Activated naive CD8-positive, alpha-beta T cell (primary cell): Measurements from ENCODE around the gene AS3MT.

Experiments used
- H3K27ac Mint-ChIP-seq: one replicate; pipeline ENCODE4 v1.8.0; 2021; ENCODE audit warnings: mixed read lengths
- H3K27me3 Mint-ChIP-seq: one replicate; pipeline ENCODE4 v1.8.0; 2021; ENCODE audit warnings: mixed read lengths
- H3K36me3 Mint-ChIP-seq: one replicate; pipeline ENCODE4 v1.8.0; 2021; ENCODE audit warnings: mixed read lengths
- H3K4me1 Mint-ChIP-seq: one replicate; pipeline ENCODE4 v1.8.0; 2021; ENCODE audit warnings: low read depth, mixed read lengths
- H3K4me3 Mint-ChIP-seq: one replicate; pipeline ENCODE4 v1.8.0; 2021; ENCODE audit warnings: mild to moderate bottlenecking, mixed read lengths
- H3K9me3 Mint-ChIP-seq: one replicate; pipeline ENCODE4 v1.8.0; 2021; ENCODE audit warnings: low read depth, mixed read lengths

The AS3MT gene

DNA sequence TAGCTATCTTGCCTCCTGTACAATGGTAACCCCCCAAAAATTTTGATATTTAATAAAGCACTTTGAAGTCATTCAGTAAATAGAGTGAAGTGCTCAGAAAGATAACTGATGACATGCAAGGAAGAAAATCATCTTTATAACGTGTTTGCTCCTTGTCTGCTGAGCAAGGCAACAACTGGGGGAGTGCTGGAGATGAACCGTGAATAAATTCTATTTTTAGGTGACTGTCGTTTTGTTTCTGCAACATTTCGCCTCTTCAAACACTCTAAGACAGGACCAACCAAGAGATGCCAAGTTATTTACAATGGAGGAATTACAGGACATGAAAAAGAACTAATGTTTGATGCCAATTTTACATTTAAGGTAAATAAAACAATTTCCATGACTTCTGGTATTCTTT, 9.4 kb downstream of the AS3MT start:
- no peaks in the 10 kb centered on the region for H3K4me1 Mint-ChIP-seq

GRCh38 chr10:102880256-102880655, 11.0 kb downstream of the AS3MT start:
- Mint-ChIP-seq H3K27me3 (no peaks in the 10 kb centered on the region), H3K4me3 (no peak overlapping the region), H3K36me3 (peaks cover 3% of the 10 kb centered on the region), H3K4me1 (no peaks in the 10 kb centered on the region), H3K27ac (no peak overlapping the region), H3K9me3 (no peaks in the 10 kb centered on the region)

More for the DNA sequence above, 9.4 kb downstream of the AS3MT start:
- Mint-ChIP-seq H3K4me3 (no peak overlapping the region), H3K27ac (no peak overlapping the region), H3K27me3 (no peaks in the 10 kb centered on the region), H3K9me3 (no peaks in the 10 kb centered on the region), H3K36me3 (peaks cover 7% of the 10 kb centered on the region)

DNA sequence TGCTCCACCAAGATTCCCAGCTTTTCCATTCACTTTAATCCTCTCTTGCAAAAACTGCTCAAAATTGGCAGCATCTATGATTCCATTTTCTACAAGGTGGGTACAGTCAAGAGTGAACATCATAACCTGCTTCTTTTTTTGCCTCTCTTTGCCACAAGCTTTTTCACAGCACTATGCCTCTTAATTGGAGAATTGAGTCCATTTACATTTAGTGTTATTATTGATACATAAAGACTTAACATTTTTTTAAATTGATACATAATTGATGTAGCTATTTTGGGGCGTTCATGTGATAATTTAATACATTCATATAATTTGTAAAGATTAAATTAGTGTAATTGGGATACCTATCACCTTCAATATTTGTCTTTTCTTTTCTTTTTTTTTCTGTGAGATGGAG, 18.8 kb downstream of the AS3MT start:
- H3K27ac Mint-ChIP-seq: no peak overlapping the region
- no peak overlapping the region for H3K4me3 Mint-ChIP-seq
- peaks cover 3% of the 10 kb centered on the region for H3K36me3 Mint-ChIP-seq
- no peaks in the 10 kb centered on the region for H3K9me3 Mint-ChIP-seq
- H3K27me3 Mint-ChIP-seq: no peaks in the 10 kb centered on the region
- H3K4me1 Mint-ChIP-seq: no peaks in the 10 kb centered on the region

- no peak overlapping the region for H3K4me3 Mint-ChIP-seq
- H3K9me3 Mint-ChIP-seq: no peaks in the 10 kb centered on the region
- H3K27me3 Mint-ChIP-seq: no peaks in the 10 kb centered on the region
- no peaks in the 10 kb centered on the region for H3K4me1 Mint-ChIP-seq
- H3K36me3 Mint-ChIP-seq: peaks cover 5% of the 10 kb centered on the region
- no peak overlapping the region for H3K27ac Mint-ChIP-seq
These were observed 25.4 kb downstream of the AS3MT start for GRCh38 chr10:102894466-102895213.

GRCh38 chr10:102900006-102900405, 30.7 kb downstream of the AS3MT start:
- Mint-ChIP-seq H3K9me3 (no peaks in the 10 kb centered on the region), H3K36me3 (no peaks in the 10 kb centered on the region), H3K4me3 (no peak overlapping the region), H3K27me3 (no peaks in the 10 kb centered on the region), H3K4me1 (no peaks in the 10 kb centered on the region), H3K27ac (no peak overlapping the region)

GRCh38 chr10:102904346-102904745, 35.1 kb downstream of the AS3MT start:
- Mint-ChIP-seq H3K4me1 (no peaks in the 10 kb centered on the region), H3K27me3 (no peaks in the 10 kb centered on the region), H3K27ac (no peak overlapping the region), H3K9me3 (no peaks in the 10 kb centered on the region), H3K4me3 (no peak overlapping the region), H3K36me3 (no peaks in the 10 kb centered on the region)

DNA sequence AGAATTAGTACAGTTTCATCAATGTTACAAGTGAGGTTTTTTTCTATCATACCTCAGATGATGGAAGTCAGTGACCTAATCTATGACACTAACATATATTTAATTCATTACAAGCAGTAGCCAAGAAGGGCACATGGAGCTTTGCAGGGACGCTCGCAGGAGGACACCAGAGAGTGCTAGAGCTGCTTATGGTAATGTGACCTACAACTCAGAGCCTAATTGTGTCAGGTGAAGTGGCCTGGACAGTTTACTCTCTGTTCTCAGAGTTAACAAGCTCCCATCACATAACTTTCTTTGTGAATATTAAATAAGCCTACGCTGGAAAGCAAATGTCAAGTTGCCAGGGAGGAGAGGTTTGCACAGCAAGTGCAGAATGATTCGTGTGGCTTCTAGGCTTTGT, 37.2 kb downstream of the AS3MT start:
- Mint-ChIP-seq H3K36me3 (no peaks in the 10 kb centered on the region), H3K27me3 (no peaks in the 10 kb centered on the region), H3K9me3 (no peaks in the 10 kb centered on the region), H3K4me1 (no peaks in the 10 kb centered on the region), H3K27ac (no peak overlapping the region), H3K4me3 (no peak overlapping the region)

- no peaks in the 10 kb centered on the region for H3K9me3 Mint-ChIP-seq
- no peaks in the 10 kb centered on the region for H3K27me3 Mint-ChIP-seq
- H3K4me3 Mint-ChIP-seq: no peak overlapping the region
- H3K27ac Mint-ChIP-seq: no peak overlapping the region
- H3K36me3 Mint-ChIP-seq: no peaks in the 10 kb centered on the region
- peaks cover 13% of the 10 kb centered on the region for H3K4me1 Mint-ChIP-seq
These were observed 45.5 kb downstream of the AS3MT start for GRCh38 chr10:102914781-102915180.

DNA sequence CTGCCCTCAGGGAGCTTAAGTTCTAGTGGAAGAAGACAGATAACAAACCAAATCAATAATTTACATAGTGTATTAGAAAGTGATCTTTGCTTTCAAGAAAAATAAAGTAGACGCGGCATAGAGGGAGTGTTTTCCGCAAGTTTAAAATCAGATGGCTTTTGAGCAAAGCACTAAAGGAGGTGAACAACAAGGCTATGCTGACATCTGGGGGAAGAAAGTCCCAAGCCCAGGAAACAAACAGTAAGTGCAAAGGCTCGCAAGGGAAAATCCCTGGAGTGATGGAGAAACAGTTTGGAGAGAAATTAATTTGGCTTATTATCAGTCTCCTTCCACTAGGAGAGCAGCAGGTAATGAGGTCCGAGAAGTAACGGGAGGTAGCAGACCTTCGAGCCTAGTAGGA, 46.9 kb downstream of the AS3MT start:
- no peak overlapping the region for H3K27ac Mint-ChIP-seq
- H3K27me3 Mint-ChIP-seq: no peaks in the 10 kb centered on the region
- H3K4me3 Mint-ChIP-seq: peak overlapping the region; percentile 94
- no peaks in the 10 kb centered on the region for H3K36me3 Mint-ChIP-seq
- H3K9me3 Mint-ChIP-seq: no peaks in the 10 kb centered on the region
- H3K4me1 Mint-ChIP-seq: peaks cover 27% of the 10 kb centered on the region

- no peaks in the 10 kb centered on the region for H3K36me3 Mint-ChIP-seq
- peaks cover 39% of the 10 kb centered on the region for H3K4me1 Mint-ChIP-seq
- peak overlapping the region; percentile 94 for H3K4me3 Mint-ChIP-seq
- no peaks in the 10 kb centered on the region for H3K9me3 Mint-ChIP-seq
- no peaks in the 10 kb centered on the region for H3K27me3 Mint-ChIP-seq
- H3K27ac Mint-ChIP-seq: peak overlapping the region; percentile 91
These were observed 48.2 kb downstream of the AS3MT start for GRCh38 chr10:102917314-102917961.

DNA sequence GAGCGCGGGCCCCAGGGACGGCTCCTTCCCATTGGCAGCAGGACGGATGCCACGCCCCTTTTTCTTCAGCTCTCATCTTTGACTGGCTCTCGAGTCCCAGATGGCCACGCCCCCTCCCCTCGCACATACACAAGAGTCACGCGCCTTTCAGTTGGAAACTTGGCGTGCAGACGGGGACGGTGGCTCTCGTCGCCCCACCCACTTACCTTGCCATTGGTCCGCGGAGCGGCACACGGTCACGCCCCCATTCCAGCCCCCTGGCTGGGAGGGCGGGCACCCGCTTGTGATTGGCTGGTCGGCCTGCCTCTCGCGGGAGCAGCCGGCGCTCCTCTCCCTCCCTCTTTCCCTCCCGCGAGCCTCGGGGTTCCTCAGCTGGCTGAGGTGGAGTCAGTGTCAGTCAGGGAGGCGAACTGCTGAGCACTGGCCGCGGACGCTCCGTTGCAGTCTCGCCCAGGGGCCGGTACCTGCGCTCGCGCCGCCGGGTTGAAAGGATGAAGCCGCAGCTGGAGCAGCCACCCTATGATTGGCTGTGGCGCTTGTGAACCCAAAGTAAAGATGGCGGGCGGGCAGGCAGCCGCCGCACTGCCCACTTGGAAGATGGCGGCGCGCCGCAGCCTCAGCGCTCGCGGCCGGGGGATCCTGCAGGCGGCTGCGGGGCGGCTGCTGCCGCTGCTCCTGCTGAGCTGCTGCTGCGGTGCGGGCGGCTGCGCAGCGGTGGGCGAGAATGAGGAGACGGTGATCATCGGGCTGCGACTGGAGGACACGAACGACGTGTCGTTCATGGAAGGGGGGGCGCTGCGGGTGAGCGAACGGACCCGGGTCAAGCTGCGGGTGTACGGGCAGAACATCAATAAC, 48.9 kb downstream of the AS3MT start, which contains the start of gene CNNM2:
TSS of gene CNNM2 (plus strand) at position 333 of the 855 bp plus-strand sequence. CDS start at position 520, 187 bp downstream.
- H3K27me3 Mint-ChIP-seq: no peaks in the 10 kb centered on the region
- peaks cover 45% of the 10 kb centered on the region for H3K4me1 Mint-ChIP-seq
- peak within 1 kb of the TSS; percentile 94 for H3K4me3 Mint-ChIP-seq
- H3K27ac Mint-ChIP-seq: peak within 1 kb of the TSS; percentile 91
- no peaks in the 10 kb centered on the region for H3K36me3 Mint-ChIP-seq
- no peaks in the 10 kb centered on the region for H3K9me3 Mint-ChIP-seq

DNA sequence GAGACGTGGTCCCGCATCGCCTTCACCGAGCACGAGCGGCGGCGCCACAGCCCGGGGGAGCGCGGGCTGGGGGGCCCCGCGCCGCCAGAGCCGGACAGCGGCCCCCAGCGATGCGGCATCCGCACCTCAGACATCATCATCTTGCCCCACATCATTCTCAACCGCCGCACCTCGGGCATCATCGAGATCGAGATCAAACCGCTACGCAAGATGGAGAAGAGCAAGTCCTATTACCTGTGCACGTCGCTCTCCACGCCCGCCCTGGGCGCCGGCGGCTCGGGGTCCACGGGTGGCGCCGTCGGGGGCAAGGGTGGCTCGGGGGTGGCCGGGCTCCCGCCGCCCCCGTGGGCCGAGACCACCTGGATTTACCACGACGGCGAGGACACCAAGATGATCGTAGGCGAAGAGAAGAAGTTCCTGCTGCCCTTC, 49.6 kb downstream of the AS3MT start:
- no peaks in the 10 kb centered on the region for H3K27me3 Mint-ChIP-seq
- no peaks in the 10 kb centered on the region for H3K36me3 Mint-ChIP-seq
- no peaks in the 10 kb centered on the region for H3K9me3 Mint-ChIP-seq
- peak overlapping the region; percentile 94 for H3K4me3 Mint-ChIP-seq
- H3K27ac Mint-ChIP-seq: peak overlapping the region; percentile 91
- peaks cover 51% of the 10 kb centered on the region for H3K4me1 Mint-ChIP-seq

DNA sequence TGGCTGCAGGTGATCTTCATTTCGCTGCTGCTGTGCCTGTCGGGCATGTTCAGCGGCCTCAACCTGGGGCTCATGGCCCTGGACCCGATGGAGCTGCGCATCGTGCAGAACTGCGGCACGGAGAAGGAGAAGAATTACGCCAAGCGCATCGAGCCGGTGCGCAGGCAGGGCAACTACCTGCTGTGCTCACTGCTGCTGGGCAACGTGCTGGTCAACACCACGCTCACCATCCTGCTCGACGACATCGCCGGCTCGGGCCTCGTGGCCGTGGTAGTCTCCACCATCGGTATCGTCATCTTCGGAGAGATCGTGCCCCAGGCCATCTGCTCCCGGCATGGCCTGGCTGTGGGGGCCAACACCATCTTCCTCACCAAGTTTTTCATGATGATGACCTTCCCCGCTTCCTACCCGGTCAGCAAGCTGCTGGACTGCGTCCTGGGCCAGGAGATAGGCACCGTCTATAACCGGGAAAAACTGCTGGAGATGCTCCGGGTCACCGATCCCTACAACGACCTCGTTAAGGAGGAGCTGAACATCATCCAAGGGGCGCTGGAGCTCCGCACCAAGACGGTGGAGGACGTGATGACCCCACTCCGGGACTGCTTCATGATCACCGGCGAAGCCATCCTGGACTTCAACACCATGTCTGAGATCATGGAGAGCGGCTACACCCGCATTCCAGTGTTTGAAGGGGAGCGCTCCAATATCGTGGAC, 50.1 kb downstream of the AS3MT start:
- peak overlapping the region; percentile 67 for H3K27ac Mint-ChIP-seq
- H3K27me3 Mint-ChIP-seq: no peaks in the 10 kb centered on the region
- peak overlapping the region; percentile 94 for H3K4me3 Mint-ChIP-seq
- H3K4me1 Mint-ChIP-seq: peaks cover 56% of the 10 kb centered on the region
- H3K9me3 Mint-ChIP-seq: no peaks in the 10 kb centered on the region
- no peaks in the 10 kb centered on the region for H3K36me3 Mint-ChIP-seq

DNA sequence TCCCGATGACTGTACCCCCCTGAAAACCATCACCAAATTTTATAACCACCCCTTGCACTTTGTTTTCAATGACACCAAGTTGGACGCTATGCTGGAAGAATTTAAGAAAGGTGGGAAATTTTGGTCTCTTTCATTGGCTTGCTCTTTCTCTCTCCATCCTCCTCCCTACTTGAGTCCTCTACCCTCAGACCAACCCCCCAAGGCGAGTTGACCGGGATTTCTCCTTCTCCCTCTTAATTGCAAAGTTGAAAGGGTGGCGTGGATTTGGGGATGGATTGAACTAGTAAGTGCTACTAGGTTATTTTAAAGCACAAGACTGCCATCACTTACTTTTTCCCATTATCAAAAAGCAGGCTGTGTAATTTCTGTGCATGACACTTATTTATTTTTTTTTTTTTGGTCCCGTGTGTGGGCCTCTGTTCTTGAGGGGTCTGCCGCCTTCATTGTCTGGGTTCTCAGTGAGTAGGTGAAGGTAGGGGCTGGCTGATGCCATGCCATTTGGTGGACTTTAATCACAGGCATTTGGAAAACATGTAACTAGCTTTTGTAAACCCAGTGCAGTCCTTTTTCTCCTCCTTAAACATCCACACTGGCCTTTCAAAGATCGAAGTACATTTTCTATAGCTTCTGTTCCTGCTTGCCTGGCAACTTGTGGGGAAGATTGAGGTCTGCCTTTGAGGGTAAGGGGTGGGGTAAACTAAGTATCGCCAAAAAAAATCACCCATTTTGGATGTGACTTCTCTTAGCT, 50.9 kb downstream of the AS3MT start:
- peak overlapping the region; percentile 94 for H3K4me3 Mint-ChIP-seq
- H3K4me1 Mint-ChIP-seq: peaks cover 56% of the 10 kb centered on the region
- peak overlapping the region; percentile 85 for H3K27ac Mint-ChIP-seq
- no peaks in the 10 kb centered on the region for H3K9me3 Mint-ChIP-seq
- no peaks in the 10 kb centered on the region for H3K27me3 Mint-ChIP-seq
- H3K36me3 Mint-ChIP-seq: no peaks in the 10 kb centered on the region
